NCI-H128 (cell line): ENCODE data around the gene MEA1.

Source experiments
- DNase-seq: peaks from one replicate; lab custom pipeline; 2025; ENCODE audit not compliant: unreplicated experiment; lab: John Stamatoyannopoulos, UW

MEA1 gene

GRCh38 chr6:42978487-42978838, 35.3 kb downstream of the MEA1 start:
- DNase-seq: no peak

DNA sequence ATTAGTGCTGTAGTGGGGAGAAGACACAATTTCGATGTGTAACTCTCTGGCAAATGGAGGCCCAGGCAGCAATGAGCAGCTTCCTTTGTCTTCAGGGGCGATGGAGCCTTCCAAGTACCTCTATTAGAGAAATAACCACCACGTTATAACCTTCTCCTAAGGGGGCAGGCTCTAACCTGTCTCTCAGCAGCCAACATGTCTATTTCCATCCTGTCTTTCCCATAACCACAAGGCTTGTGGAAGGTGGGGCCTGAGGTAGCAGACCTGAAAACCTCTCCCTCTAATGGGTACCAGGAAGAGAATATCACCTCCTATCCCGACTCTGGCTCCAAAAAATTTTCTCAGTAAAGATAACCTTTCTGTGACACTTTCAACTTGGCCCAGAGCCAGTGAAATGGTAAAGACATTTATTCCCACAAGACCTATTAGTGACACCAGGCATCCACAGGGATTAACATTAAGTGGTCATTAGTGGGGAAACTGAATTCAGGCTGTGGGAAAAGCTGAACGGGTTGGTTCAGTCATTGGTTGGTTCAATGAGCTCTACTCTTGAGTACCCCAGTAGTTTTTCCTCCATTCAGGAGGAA, 38.7 kb downstream of the MEA1 start:
- DNase-seq: no peak

GRCh38 chr6:42973926-42974325, 39.8 kb downstream of the MEA1 start:
- no peak for DNase-seq

- DNase-seq: no peak
Measured at GRCh38 chr6:42971746-42972327, 41.9 kb downstream of the MEA1 start.

DNA sequence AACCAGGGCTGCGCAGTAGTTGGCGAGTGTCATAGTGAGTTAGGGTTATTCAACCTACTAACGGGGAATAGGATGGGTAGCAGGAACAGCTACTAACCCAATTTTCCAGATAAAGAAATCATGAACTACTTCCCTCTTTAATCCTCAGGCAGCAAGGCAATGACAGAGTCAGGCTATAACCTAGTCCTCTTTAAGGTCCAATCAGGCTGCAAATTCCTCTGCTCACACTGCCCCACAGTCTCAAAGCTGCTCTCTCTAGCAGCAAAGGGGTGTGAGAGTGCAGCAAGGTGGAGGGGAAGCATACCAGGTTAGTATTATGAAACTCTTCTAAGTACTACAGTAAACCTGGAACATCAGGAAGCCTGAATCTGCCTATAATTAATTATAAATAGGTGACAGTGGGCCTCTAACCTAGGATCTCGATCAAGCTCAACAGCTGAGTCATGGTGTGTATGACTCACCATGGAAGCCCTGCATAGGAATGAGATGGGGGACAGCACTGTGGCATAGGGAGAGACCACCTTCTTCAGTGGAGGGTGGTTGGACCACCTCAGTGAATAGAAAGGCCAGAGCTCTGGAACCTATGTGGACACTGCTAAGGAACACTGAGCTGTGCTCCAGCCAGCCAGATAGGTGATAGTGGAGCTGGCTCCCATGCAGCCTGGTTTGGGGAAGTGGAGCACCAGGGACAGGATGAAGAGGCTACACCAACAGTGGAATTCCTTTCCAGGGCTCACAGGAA, 42.7 kb downstream of the MEA1 start:
- DNase-seq: no peak

DNA sequence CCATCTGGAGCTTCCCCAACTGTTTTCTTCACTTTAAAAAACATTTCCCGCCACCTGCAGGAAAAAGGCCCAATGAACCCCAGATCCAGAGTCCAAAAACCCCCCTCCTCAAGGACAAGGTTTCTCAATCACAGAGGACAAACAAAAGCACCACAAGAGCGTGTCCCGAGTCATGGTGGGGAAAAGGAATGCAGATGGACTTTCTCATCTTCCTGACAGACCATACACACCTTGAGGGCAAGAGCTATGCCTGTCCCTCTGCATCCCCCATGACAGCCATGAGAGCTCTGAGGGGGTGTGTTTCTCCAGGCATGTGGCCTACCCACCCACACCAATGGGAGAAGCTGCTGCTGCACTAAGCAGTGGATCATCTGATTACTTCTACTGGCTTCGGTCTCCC, 43.8 kb downstream of the MEA1 start:
- DNase-seq: no peak

- no peak for DNase-seq
Measured at GRCh38 chr6:42969431-42969830, 44.3 kb downstream of the MEA1 start.

GRCh38 chr6:42968783-42969182, 45.0 kb downstream of the MEA1 start:
- DNase-seq: no peak

GRCh38 chr6:42968126-42968701, 45.5 kb downstream of the MEA1 start:
- no peak for DNase-seq

DNA sequence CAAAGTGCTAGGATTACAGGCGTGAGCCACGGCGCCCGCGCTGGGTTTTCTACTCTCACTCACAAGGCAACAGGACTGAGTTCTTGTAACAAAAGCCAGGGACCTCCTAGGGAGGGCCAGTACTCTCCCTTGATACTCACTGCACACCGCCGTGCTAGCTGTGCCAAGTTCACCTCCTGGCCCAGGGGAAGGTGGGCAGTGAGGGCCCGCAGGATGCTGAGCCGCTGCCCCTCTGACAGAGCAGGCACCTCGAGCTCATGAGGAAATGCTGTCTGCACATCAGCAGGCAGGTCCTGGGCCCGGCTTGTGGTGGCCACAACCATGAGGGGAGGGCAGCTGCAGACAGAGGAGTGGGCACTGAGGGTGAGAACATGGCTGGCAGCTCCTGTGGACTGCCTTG, 46.5 kb downstream of the MEA1 start:
- no peak for DNase-seq

DNA sequence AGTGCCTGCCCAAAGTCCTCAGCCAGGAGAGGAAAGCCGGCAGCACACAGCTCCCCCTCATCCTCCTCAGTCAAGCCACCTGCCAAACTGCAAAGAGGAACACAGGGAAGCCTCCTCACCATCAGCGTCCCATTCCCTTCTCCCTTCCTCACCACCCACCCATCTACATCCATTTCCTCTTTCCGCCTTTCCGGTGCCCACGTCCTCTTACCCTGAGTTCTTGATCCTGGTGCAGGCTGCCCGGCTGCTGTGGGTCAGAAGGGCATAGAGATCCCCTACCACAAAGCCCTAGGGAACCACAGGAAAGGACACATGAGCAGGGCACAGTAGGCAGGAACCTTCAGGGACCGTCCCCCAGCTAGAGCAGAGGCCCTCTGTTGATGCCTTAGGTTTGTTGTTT, 47.2 kb downstream of the MEA1 start:
- no peak for DNase-seq

DNA sequence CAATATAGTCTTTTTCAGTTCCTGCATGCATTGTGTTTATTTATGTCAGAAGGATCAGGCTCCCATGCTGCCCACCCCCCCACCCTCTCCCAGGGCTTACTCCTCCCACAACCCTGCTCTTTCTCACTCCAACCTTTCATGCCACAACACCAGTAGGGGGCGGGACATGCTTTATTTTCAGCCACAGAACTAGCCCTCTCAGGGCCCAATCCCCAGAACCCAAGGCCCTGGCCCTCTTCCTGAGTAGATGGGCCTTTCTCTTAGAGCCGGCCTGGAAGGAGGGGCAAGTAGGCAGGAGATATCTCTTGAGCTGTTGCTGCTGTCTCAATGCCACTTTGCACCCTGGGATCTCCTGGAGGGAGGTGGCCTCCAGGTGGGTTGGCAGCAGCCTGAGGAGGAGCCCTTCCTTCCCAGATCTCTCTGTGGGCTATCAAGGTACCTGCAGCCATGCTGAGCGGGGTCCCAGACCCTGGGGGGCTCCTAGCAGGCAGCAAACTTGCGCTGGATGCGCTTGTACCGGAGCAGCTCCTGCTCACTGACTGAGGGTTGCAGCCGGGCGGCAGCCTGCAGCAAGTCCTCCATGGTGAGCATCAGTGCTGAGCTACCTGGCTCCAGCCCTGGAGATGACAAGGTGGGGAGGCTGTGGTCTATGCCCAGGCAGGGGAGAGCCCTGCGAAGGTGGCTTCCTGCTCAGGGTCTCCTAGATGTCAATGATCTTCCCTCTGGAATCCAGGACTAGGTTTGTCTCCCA, 49.7 kb downstream of the MEA1 start:
- no peak for DNase-seq

DNA sequence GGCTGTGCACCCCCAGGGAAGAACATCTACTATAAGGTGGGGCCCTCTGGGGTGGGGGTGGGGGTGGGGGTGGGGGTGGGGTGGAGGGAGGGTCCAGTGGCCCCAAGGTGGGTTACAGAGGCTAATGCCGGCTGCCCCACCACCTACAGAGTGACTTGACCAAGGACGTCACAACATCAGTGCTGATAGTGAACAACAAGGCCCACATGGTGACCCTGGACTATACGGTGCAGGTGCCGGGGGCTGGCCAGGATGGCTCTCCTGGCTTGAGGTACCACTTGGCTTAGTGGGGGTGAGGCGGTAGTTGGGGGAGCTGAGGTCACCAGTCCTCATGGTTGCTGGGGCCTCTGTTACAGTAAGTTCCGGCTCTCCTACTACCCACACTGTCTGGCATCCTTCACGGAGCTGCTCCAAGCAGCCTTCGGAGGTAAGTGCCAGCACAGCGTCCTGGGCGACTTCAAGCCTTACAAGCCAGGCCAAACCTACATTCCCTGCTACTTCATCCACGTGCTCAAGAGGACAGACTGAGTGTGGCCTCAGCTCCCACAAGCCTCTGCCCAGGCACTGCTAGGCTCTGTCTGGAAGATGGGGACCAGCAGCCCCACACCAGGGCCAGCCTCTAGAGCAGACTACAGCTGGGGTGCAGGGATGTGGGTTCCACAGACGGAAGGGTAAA, 50.4 kb downstream of the MEA1 start:
- DNase-seq: no peak

DNA sequence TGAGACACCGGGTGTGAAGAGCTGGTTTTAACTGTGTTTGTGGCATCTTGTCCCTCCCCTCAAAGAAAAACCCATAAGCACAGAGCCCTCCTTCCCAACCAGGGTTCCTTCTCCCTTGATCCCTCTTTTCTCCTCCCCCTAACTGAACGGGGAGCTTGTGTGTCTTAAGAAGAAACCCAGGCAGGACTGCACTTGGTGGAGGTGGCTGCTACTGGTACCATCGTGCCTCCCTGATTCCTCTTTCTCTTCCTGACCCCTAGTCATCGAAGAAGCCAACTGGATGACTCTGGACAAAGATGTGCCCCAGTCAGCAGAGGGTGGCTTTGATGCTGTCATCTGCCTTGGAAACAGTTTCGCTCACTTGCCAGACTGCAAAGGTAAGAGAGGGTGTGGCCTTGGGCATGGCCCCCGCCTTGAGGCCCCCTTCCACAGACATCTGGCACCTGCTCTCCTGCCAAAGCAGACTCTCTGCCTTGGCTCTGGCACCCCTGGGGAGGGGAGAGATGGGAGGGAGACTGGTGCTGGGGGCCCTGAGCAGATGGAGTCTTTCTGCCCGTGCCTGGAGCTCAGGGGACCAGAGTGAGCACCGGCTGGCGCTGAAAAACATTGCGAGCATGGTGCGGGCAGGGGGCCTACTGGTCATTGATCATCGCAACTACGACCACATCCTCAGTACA, 51.1 kb downstream of the MEA1 start:
- DNase-seq: no peak

DNA sequence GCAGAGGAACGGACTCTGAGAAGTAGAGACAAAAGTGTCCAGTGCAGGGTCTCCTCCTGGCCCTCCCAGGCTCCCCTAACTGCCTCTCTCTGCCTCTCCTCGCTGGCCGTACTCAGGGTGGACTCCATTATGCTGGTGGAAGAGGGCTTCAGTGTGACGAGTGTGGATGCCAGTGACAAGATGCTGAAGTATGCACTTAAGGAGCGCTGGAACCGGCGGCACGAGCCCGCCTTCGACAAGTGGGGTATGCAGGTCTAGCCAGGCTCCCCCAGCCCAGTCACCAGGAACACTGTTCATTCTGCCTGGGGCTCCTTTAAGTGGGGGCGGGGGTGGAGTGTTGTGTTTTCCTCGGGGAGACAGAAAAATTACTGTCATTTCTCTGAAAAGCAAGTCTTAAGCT, 51.6 kb downstream of the MEA1 start:
- DNase-seq: no peak
